ENCODE measurements around the gene LUC7L2.

DNA sequence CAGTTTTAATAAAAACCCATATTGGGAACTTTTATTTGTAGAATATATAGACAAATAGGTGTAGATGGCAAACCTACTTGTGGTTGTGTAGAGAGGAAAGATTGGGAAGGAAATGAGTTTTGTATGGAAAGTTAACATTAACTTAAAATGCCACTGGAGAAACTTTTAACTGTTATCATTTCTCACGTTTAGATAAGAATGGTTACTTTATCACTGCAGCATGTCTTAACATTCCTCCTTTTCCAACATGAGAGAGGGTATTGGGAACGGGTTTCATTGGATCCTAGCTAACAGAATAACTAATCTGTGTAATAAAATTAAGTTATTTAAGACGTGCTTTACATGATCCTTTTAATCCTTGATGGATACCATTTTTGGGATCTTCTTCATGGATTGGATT lies 1.8 kb downstream of the LUC7L2 start:
- TF ChIP-seq POLR2A (IDR thresholded peaks at IDR 0.05) (no peak), CTCF (IDR thresholded peaks at IDR 0.05) (no peak), POLR2AphosphoS5 (IDR thresholded peaks at IDR 0.05; ENCODE audit: insufficient read depth in 1 of 2, low read depth in 1 of 2) (no peak)
